ENCODE data around the gene ACSS1.

DNA sequence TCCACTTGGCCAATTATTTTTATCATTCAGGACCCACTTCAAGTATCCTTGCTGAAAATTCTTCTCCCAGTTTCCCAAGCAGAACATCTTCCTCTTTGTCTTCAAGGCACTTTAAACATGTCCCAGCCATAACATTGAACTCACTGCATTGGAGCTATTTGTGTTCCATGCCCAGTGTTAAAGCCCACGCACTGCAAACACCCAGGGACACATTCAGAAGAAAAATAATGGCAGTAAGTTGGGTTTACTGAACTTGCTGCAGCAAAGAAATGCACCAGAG, 63.8 kb downstream of the ACSS1 start:
- TF ChIP-seq, protein P1, sequence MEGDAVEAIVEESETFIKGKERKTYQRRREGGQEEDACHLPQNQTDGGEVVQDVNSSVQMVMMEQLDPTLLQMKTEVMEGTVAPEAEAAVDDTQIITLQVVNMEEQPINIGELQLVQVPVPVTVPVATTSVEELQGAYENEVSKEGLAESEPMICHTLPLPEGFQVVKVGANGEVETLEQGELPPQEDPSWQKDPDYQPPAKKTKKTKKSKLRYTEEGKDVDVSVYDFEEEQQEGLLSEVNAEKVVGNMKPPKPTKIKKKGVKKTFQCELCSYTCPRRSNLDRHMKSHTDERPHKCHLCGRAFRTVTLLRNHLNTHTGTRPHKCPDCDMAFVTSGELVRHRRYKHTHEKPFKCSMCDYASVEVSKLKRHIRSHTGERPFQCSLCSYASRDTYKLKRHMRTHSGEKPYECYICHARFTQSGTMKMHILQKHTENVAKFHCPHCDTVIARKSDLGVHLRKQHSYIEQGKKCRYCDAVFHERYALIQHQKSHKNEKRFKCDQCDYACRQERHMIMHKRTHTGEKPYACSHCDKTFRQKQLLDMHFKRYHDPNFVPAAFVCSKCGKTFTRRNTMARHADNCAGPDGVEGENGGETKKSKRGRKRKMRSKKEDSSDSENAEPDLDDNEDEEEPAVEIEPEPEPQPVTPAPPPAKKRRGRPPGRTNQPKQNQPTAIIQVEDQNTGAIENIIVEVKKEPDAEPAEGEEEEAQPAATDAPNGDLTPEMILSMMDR (conservative IDR thresholded peaks at IDR 0.05; ENCODE audit: low read length) = no peak
- no peak for TF ChIP-seq EZH2phosphoT487 (IDR thresholded peaks at IDR 0.05; ENCODE audit: borderline replicate concordance)

All from Loucy (cell line).